PC-9 (cell line): ENCODE measurements around the gene ZNF716. TPM values are rescaled to one million over a fixed set of nuclear protein-coding genes. Genes with fewer than 3 reads are reported as not detected.

Experiments
- BruUV-seq: library from RNA; stranded (reverse); fragments of 400-500 nt; replicated peaks from 2 replicates; lab custom pipeline; 2021; lab: Mats Ljungman, UMichigan
- CTCF ChIA-PET: fragments of 300-600 bp; sonication (Branson Sonifier 250); formaldehyde crosslinking; loops from one replicate; lab custom pipeline; 2022; ENCODE audit warnings: antibody characterized with exemption; lab: Charles Lee
- POLR2A ChIA-PET: fragments of 300-600 bp; sonication (Branson Sonifier 250); formaldehyde crosslinking; loops from one replicate; lab custom pipeline; 2022; ENCODE audit warnings: antibody characterized with exemption; ENCODE audit not compliant: unreplicated experiment; lab: Charles Lee
- DNase-seq, 2 experiments: peaks; one replicate each; pipeline versions ENCODE4 v3.0.0 to v3.0.0-alpha.2; 2015 to 2022; ENCODE audit warnings: mixed read lengths in 1 of 2
- H2AFZ ChIP-seq: fragments of 200-600 bp; sonication (generic); 2 replicates; pipeline ENCODE4 v1.8.1; 2017; ENCODE audit warnings: antibody characterized with exemption
- H3F3A ChIP-seq: fragments of 200-600 bp; sonication (generic); 2 replicates; pipeline ENCODE4 v1.8.1; 2017; ENCODE audit warnings: antibody characterized with exemption, mild to moderate bottlenecking, low read depth; ENCODE audit not compliant: insufficient read depth
- H3K27ac ChIP-seq: fragments of 200-600 bp; sonication (generic); 2 replicates; pipeline ENCODE4 v1.6.1; 2016; ENCODE audit warnings: mixed run types
- H3K27me3 ChIP-seq: fragments of 200-600 bp; sonication (generic); 2 replicates; pipeline ENCODE4 v1.6.1; 2016; ENCODE audit warnings: low read depth, mixed run types; ENCODE audit not compliant: insufficient read depth
- H3K36me3 ChIP-seq: fragments of 200-600 bp; sonication (generic); 2 replicates; pipeline ENCODE4 v1.6.1; 2016; ENCODE audit warnings: low read depth, mixed run types
- H3K4me1 ChIP-seq: fragments of 200-600 bp; sonication (generic); replicated peaks from 2 replicates; pipeline ENCODE4 v1.6.1; 2016; ENCODE audit warnings: mixed run types; ENCODE audit not compliant: insufficient read depth
- H3K4me2 ChIP-seq: fragments of 200-600 bp; sonication (generic); 2 replicates; pipeline ENCODE4 v1.6.1; 2017; ENCODE audit warnings: mixed run types
- H3K4me3 ChIP-seq: fragments of 200-600 bp; sonication (generic); 2 replicates; pipeline ENCODE4 v1.6.1; 2016; ENCODE audit warnings: mixed run types
- H3K79me2 ChIP-seq: fragments of 200-600 bp; sonication (generic); 2 replicates; pipeline ENCODE4 v1.6.1; 2017; ENCODE audit warnings: low read depth, mixed run types
- H3K9me2 ChIP-seq: fragments of 200-600 bp; sonication (generic); 2 replicates; pipeline ENCODE4 v1.8.1; 2017; ENCODE audit warnings: mild to moderate bottlenecking; ENCODE audit not compliant: insufficient read depth
- H3K9me3 ChIP-seq: fragments of 200-600 bp; sonication (generic); 2 replicates; pipeline ENCODE4 v1.8.1; 2016; ENCODE audit warnings: low read depth; ENCODE audit not compliant: insufficient read depth
- H4K20me1 ChIP-seq: fragments of 200-600 bp; sonication (generic); 2 replicates; pipeline ENCODE4 v1.8.1; 2017; ENCODE audit not compliant: insufficient read depth
- CTCF ChIP-seq: fragments of 200-600 bp; sonication (generic); conservative IDR thresholded peaks from 2 replicates; pipeline ENCODE4 v1.6.1; 2017; ENCODE audit warnings: mixed run types, antibody characterized with exemption, mild to moderate bottlenecking, moderate library complexity
- EZH2 ChIP-seq: fragments of 200-600 bp; sonication (generic); IDR thresholded peaks from 2 replicates; pipeline ENCODE4 v1.8.0; 2017; ENCODE audit warnings: antibody characterized with exemption, low read depth
- intact Hi-C: fragments of 100-400 bp; cut with micrococcal nuclease; formaldehyde crosslinking; loops from one replicate; pipeline ENCODE4 v1.10.0; 2022; ENCODE audit not compliant: unreplicated experiment
- microRNA-seq: library from miRNA; unstranded; fragments of <30 nt; microRNA quantifications from one replicate; pipeline ENCODE4 v1.2.0, GENCODE V29; 2021; ENCODE audit warnings: borderline number of aligned reads, borderline replicate concordance
- total RNA-seq: library from RNA; stranded (reverse); gene quantifications from 2 replicates; pipeline ENCODE4 v1.2.3, GENCODE V29; 2021

The ZNF716 gene
- total RNA-seq, 1 experiment from 2014 or later = not detected

DNA sequence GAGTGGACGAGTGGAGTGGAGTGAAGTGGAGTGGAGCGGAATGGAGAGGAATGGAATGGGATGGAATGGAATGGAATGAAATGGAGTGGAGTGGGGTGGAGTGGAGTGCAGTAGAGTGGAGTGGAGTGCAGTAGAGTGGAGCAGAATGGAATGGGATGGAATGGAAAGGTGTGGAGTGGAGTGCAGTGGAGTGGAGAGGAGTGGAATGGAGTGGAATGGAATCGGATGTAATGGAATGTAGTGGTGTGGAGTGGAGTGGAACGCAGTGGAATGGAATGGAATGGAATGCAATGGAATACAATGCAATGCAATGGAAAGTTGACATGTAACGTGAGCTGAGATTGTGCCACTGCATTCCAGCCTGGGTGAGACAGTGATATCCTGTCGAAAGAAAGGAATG is 46.4 kb downstream of the ZNF716 start:
- no TSS peak for BruUV-seq
- intact Hi-C loops = no loop called here
- POLR2A ChIA-PET = no interaction called here
- Histone ChIP-seq H4K20me1 (no peaks in the 10 kb centered on the region), H3K4me1 (no peaks in the 10 kb centered on the region), H3K27me3 (no peaks in the 10 kb centered on the region), H2AFZ (no peak overlapping the region), H3K36me3 (no peaks in the 10 kb centered on the region), H3K4me2 (no peak overlapping the region), H3F3A (no peaks in the 10 kb centered on the region), H3K9me3 (no peaks in the 10 kb centered on the region; the same call in none of the 2 replicates), H3K4me3 (no peak overlapping the region), H3K9me2 (no peaks in the 10 kb centered on the region), H3K27ac (no peak overlapping the region), H3K79me2 (no peaks in the 10 kb centered on the region)
- CTCF ChIA-PET = no interaction called here
- no peak for DNase-seq
- TF ChIP-seq CTCF (no peak), EZH2 (no peak)

DNA sequence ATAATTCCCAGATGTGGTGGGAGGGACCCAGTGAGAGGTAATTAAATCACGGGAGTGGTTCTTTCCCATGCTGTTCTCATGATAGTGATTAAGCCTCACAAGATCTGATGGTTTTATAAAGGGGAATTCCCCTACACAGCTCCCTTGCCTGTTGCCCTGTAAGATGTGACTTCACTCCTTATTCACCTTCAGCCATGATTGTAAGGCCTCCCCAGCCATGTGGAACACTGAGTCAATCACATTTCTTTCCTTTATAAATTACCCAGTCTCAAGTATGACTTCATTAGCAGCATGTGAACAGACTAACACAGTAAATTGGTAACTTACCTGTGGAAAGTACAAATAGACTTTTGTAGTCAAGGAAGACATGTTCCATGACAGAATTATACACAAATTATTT is 55.2 kb downstream of the ZNF716 start:
- BruUV-seq = no TSS peak
- no peaks in the 10 kb centered on the region for H3K79me2 ChIP-seq
- no peak for DNase-seq
- no peaks in the 10 kb centered on the region for H3K36me3 ChIP-seq
- CTCF ChIA-PET = no interaction called here
- H3K27ac ChIP-seq = no peak overlapping the region
- no peak for TF ChIP-seq EZH2
- TF ChIP-seq CTCF = no peak
- H2AFZ ChIP-seq = no peak overlapping the region
- POLR2A ChIA-PET = no interaction called here
- no peaks in the 10 kb centered on the region for H3K27me3 ChIP-seq
- H3K9me2 ChIP-seq = no peaks in the 10 kb centered on the region
- no peaks in the 10 kb centered on the region for H3K4me1 ChIP-seq
- intact Hi-C loops = no loop called here
- no peak overlapping the region for H3K4me2 ChIP-seq
- no peaks in the 10 kb centered on the region; the same call in 1 of the 2 replicates for H3K9me3 ChIP-seq
- H3F3A ChIP-seq = no peaks in the 10 kb centered on the region
- H4K20me1 ChIP-seq = no peaks in the 10 kb centered on the region
- no peak overlapping the region for H3K4me3 ChIP-seq

Small RNAs within 50 kb of the gene (microRNA-seq; reads per million reads assigned to microRNA genes)
- gene MIR3147 = not detected
